Islet precursor cell (in vitro differentiated cells): ENCODE measurements around the gene TMEM156.
"Not testable (repeated sequence)": the region's sequence is repeated elsewhere in the genome, so short reads cannot be mapped to it uniquely, and the experiment has no call there.

Experiments used
- DNase-seq: peaks from one replicate; pipeline ENCODE4 v3.0.0-alpha.2; 2018

Gene TMEM156

DNA sequence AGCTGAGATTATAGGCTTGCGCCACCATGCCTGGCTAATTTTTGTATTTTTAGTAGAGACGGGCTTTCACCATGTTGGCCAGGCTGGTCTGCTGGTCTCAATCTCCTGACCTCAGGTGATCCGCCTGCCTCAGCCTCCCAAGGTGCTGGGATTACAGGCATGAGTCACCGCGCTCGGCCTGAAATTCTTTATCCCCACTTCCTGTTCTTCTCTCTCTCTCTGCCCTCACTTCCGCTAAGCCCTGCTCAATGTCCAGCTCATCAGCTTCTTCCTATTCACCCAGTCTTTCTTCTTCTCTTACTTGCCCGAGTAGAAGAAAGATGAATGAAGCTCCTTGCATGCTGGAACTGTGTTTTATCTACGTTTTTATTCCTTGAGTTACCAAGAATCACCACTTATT is 43.9 kb downstream of the TMEM156 start:
- DNase-seq = peak; percentile 74

- no peak for DNase-seq
These were observed 44.7 kb downstream of the TMEM156 start for GRCh38 chr4:38987491-38987890.

- DNase-seq = no peak
These were observed 46.7 kb downstream of the TMEM156 start for GRCh38 chr4:38985410-38986100.

DNA sequence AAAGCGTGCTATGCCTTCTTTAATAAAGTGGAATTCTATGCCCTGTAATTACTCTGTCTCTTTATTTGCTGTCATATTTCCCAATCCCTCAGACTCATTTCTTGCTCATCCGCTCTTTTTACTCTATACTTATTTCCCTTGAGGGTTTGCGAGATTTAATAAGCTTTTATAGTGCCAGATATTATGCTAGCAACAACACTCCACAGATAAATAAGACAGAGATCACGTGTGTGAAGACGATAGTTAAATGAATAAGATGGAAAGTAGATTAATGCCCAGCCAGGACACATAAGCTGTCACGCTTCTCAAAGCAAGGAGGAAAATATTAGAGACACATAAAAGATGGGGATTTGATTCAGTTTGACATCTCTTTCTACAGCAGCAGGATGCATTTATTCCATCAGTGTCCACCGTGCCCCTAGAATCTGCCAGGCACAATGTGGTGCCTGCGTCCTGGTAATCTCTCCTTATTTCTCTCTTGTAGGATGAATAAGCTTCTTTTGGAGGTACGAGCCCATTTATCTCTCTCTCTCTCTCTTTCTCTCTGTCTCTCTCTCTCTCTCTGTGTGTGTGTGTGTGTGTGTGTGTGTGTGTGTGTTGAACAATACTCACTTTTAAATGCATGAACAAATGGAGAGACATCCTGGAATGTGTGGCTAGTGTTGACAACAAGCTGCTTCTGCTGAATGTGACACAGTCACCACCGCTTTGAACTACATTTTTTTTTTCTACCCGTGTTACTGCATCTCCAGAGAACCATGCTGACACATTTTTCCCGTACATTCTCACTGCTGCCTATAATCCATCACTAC is 48.2 kb downstream of the TMEM156 start:
- DNase-seq = peak; percentile 81

- DNase-seq = no peak
These were observed 48.9 kb downstream of the TMEM156 start for GRCh38 chr4:38983291-38983690.

GRCh38 chr4:38982361-38983095 is 49.7 kb downstream of the TMEM156 start:
- DNase-seq = no peak

DNA sequence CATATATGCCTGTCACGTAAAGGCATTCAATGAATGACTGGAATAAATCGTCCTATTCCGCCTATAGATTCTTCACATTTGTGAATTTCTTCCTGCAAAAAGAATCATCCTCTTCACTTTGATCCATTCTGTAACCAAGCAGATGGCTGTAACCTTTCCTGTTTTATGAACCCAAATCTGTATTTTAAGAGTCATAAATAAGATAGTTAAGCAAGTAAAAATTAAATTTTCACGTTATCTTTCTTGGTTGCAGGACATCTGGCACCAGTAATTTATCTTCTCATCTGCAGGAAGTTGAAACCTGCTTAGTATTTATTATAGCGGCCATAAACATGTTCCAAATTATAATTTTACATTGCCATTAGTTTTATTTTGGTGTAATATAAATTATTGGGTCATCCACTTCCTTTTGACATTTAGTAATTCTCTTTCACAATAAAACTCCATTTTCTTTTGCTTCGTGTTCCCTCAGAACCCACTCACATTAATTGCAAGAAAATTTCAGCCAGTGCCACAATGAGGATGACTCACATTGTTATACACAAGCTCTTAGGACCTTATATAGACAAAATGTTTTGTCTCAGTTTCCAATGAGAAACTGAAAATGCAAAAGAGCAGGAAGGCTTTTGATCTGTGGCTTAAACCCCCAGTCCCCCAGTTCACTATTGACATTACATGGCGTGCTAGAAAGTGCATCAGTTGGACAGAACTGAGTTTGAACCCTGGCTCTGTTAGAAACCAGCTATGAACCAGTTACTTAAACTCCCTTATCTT is 51.1 kb downstream of the TMEM156 start:
- no peak for DNase-seq

GRCh38 chr4:38979511-38980230 is 52.5 kb downstream of the TMEM156 start:
- no peak for DNase-seq

DNA sequence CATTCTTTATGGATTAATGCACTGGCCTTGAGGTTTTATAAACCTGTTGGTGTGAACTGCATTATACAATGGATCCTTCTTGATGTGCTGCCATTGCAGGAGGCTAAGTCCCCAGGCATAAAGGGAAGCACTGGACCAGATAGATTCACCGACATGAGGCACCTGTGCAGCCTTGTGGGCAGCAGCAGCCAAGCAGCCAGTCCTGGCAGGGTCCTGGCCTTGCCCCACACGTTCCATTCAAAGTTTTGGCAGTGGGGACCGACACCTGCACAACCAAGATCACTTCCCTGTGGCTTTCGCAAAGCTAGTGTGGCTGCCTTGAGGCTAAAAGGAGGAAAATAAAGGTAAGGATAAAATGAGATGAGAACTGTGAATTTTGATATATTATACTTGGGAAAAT is 53.1 kb downstream of the TMEM156 start:
- no peak for DNase-seq

DNA sequence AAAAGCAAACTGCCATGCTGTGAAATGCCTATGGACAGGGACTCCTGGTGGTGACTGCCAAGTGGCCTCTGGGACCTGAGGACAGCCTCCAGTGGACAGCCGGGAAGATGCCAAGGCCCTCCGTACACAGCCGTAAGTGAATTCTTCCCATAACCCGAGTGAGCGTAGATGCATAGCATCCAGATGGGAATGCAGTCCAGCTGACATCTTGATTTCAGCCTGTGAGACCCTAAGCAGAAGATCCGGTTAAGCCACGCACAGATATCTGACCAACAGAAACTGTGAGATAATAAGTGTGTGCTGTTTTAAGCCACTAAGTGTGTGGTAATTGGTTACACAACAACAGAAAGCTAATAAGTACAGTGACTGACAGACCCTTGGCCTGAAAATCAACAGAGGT is 55.9 kb downstream of the TMEM156 start:
- no peak for DNase-seq

DNA sequence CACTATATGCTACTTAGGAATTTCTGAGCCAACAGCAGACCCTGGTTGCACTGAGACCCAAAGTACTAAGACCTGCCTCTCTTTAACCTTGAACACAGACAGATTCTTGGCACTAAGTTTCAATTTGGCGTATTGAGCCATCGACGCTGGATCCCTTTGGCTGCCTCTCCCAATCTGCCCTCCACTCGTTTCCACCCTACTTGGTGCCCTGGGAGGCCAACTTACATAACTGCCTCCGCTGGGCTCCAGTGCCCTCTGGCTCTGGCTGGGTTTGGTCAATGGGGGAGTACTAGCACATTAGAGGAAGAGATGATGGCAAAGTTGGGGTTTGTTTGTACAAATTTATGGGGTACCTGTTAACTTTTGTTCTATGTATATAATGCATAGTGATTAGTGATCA is 63.5 kb downstream of the TMEM156 start:
- no peak for DNase-seq

DNA sequence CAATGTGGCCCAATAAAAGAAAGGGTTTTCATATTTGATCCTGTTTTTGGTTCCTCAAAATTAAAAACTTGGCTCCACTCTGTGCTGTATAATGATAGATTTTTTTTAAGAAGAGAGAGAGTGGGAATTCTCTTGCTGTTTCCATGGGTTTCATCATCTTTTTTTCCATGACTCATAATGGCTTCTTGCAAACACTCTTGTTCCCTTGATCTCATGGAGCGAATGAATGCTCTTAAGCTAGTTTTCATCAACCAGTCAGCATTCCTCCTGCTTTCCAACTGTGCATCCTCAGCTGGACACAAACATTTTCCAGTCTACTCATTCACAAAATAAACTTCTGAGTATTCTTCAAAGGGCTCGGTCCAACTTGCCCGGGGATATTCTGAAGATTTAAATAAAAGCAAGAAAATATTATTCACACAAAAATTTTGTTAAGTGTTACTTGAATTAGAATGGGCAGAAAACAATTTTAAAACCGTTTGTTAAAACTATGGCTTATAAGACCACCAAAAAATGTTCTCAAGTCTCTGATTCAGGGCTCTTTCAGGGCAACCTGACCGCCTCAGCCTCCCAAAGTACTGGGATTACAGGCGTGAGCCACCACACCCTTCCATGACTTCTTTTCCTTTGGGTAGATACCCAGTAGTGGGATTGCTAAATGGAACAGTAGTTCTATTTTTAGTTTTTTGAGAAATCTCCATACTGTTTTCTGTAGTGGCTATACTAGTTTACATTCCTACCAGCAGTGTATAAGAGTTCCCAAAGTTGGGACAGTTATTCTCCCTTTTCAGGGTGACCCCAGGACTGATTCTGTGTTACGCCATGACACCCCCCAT is 64.7 kb downstream of the TMEM156 start:
- DNase-seq = no peak

DNA sequence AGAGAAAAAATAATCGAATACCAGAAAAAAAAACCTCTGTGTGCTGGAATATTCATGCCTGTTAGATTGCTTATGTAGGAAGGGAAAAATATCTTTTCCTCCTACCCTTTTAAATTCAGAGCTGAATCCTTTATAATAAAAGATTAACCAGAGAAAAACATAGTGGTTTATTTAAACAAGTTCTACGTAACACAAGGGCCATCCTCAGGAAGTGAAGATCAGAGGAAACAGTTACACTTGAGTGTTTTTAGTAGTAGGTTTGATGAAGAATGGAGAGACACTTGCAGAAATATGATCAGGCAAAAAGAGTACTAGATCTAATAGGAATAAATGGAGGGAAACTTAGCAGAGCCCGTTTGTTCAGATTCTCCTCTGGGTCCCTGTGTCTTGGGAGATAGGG is 66.3 kb downstream of the TMEM156 start:
- DNase-seq = no peak

GRCh38 chr4:38964942-38965775 is 67.0 kb downstream of the TMEM156 start:
- DNase-seq = no peak

GRCh38 chr4:38959248-38959647 is 73.0 kb downstream of the TMEM156 start:
- DNase-seq = not testable (repeated sequence)

GRCh38 chr4:38958453-38959190 is 73.6 kb downstream of the TMEM156 start:
- DNase-seq = no peak

DNA sequence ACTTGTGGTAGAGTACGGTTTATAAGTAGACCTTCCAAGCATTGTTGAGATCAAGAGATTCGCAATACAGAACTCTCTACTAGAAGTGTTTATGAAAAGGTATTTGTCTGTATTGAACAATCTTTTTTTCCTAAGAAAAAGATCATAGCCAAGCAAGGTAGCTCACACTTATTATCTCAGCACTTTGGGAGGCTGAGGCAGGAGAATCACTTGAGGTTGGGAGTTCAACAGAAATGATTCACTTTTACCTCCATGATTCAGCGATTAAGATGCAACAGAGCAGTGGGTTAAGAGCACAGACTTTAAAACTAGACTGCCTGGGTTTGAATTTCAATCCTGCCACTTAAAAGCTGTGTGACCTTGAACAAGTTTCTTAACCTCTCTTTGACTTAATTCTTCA is 74.3 kb downstream of the TMEM156 start:
- DNase-seq = no peak

- no peak for DNase-seq
These were observed 74.9 kb downstream of the TMEM156 start for GRCh38 chr4:38957261-38957815.

GRCh38 chr4:38955957-38956356 is 76.3 kb downstream of the TMEM156 start:
- DNase-seq = no peak
